Thyroid gland (tissue), 4 donors: Measurements from ENCODE around the gene CROCC2.

Source experiments
- POLR2A ChIP-seq, 2 donors: fragments of 450-650 bp; IDR thresholded peaks; one replicate each; pipeline ENCODE4 v1.6.1; 2017; ENCODE audit warnings: antibody characterized with exemption in 2 of 2, mild to moderate bottlenecking in 2 of 2, moderate library complexity in 1 of 2
- TF ChIP-seq, protein P1 (sequence below), 6 experiments: fragments of 200-600 bp in 3 of 6; fragments of 450-650 bp in 3 of 6; sonication (generic) in 3 of 6; IDR thresholded peaks; one replicate each; pipeline ENCODE4 v1.5.1; 2016 to 2019; ENCODE audit warnings: antibody characterized with exemption in 6 of 6, mild to moderate bottlenecking in 2 of 6, inconsistent platforms in 1 of 6, moderate library complexity in 1 of 6

DNA sequence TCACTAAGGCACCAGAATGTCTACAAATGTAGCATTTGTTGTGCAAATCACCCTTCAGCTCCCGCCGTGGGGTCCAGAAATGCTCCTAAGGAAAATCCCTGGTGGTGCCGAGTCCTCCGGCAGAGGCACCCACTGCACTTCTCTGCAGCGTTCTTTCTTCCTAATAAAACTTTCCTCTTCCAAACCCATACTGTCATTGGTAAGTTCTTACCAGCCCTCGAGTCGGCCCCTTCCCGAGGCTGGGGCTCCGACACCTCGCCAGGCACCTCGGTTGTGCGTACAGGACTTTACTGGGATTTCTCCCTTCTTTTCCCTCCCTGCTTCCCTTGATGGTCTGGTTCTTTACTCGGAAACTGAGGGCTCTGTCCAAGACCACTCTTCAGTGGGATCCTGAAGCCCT is 47.8 kb upstream of the CROCC2 start:
- no peak for TF ChIP-seq POLR2A (IDR thresholded peaks at IDR 0.05)
- TF ChIP-seq, protein P1, sequence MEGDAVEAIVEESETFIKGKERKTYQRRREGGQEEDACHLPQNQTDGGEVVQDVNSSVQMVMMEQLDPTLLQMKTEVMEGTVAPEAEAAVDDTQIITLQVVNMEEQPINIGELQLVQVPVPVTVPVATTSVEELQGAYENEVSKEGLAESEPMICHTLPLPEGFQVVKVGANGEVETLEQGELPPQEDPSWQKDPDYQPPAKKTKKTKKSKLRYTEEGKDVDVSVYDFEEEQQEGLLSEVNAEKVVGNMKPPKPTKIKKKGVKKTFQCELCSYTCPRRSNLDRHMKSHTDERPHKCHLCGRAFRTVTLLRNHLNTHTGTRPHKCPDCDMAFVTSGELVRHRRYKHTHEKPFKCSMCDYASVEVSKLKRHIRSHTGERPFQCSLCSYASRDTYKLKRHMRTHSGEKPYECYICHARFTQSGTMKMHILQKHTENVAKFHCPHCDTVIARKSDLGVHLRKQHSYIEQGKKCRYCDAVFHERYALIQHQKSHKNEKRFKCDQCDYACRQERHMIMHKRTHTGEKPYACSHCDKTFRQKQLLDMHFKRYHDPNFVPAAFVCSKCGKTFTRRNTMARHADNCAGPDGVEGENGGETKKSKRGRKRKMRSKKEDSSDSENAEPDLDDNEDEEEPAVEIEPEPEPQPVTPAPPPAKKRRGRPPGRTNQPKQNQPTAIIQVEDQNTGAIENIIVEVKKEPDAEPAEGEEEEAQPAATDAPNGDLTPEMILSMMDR (IDR thresholded peaks at IDR 0.05), result no peak
